GM23338 (cell line): Measurements from ENCODE around the gene TMEM209. TPM values are rescaled to one million over a fixed set of nuclear protein-coding genes. Genes with fewer than 3 reads are reported as not detected.

Source experiments
- ATAC-seq: fragments of 200-7000 bp; cut with Tn5 transposase; 3 replicates; pipeline ENCODE4 v1.9.1; 2020
- DNase-seq: peaks from one replicate; pipeline ENCODE4 v3.0.0-alpha.2; 2015; ENCODE audit warnings: low spot score
- H2AFZ ChIP-seq: fragments of 200-600 bp; sonication (generic); 2 replicates; pipeline ENCODE4 v1.8.0; 2016; ENCODE audit warnings: antibody characterized with exemption, mild to moderate bottlenecking, moderate library complexity
- H3F3A ChIP-seq: fragments of 200-600 bp; sonication (generic); replicated peaks from 2 replicates; pipeline ENCODE4 v1.8.0; 2017; ENCODE audit warnings: antibody characterized with exemption, mixed run types, low read depth
- H3K27ac ChIP-seq: fragments of 200-600 bp; sonication (generic); 2 replicates; pipeline ENCODE4 v1.6.1; 2016; ENCODE audit warnings: low read depth
- H3K27me3 ChIP-seq: fragments of 200-600 bp; sonication (generic); 2 replicates; pipeline ENCODE4 v1.8.0; 2016; ENCODE audit warnings: mild to moderate bottlenecking, mixed run types, moderate library complexity; ENCODE audit not compliant: insufficient read depth
- H3K36me3 ChIP-seq: fragments of 200-600 bp; sonication (generic); 2 replicates; pipeline ENCODE4 v1.8.0; 2016; ENCODE audit warnings: mild to moderate bottlenecking; ENCODE audit not compliant: insufficient read depth
- H3K4me1 ChIP-seq: fragments of 200-600 bp; sonication (generic); 2 replicates; pipeline ENCODE4 v1.8.0; 2016; ENCODE audit warnings: mild to moderate bottlenecking, moderate library complexity; ENCODE audit not compliant: insufficient read depth
- H3K4me2 ChIP-seq: fragments of 200-600 bp; sonication (generic); 2 replicates; pipeline ENCODE4 v1.7.1; 2017; ENCODE audit warnings: mixed run types
- H3K4me3 ChIP-seq: fragments of 200-600 bp; sonication (generic); 2 replicates; pipeline ENCODE4 v1.6.1; 2016; ENCODE audit warnings: mixed run types
- H3K79me2 ChIP-seq: fragments of 200-600 bp; sonication (generic); replicated peaks from 2 replicates; pipeline ENCODE4 v1.8.0; 2017; ENCODE audit warnings: mild to moderate bottlenecking; ENCODE audit not compliant: insufficient read depth
- H3K9me2 ChIP-seq: fragments of 200-600 bp; sonication (generic); 2 replicates; pipeline ENCODE4 v1.8.0; 2017; ENCODE audit not compliant: insufficient read depth
- H4K20me1 ChIP-seq: fragments of 200-600 bp; sonication (generic); replicated peaks from 2 replicates; pipeline ENCODE4 v1.8.0; 2017; ENCODE audit warnings: mild to moderate bottlenecking; ENCODE audit not compliant: insufficient read depth
- H3K27ac Mint-ChIP-seq: 2 replicates; pipeline ENCODE4 v1.8.0; 2020; ENCODE audit warnings: inconsistent platforms, mild to moderate bottlenecking, moderate library complexity, mixed read lengths
- H3K27me3 Mint-ChIP-seq: 3 replicates; pipeline ENCODE4 v1.8.0; 2022; ENCODE audit warnings: low read depth, mild to moderate bottlenecking, moderate library complexity, mixed read lengths, inconsistent platforms; ENCODE audit not compliant: insufficient read depth, poor library complexity
- H3K36me3 Mint-ChIP-seq: 3 replicates; pipeline ENCODE4 v1.8.0; 2021; ENCODE audit warnings: low read depth, mild to moderate bottlenecking, inconsistent platforms, moderate library complexity, mixed read lengths
- H3K4me1 Mint-ChIP-seq: 3 replicates; pipeline ENCODE4 v1.8.0; 2020; ENCODE audit warnings: mild to moderate bottlenecking, inconsistent platforms, mixed read lengths
- H3K4me3 Mint-ChIP-seq: 3 replicates; pipeline ENCODE4 v1.8.0; 2021; ENCODE audit warnings: moderate library complexity, mild to moderate bottlenecking, inconsistent platforms, mixed read lengths
- H3K9me3 Mint-ChIP-seq: 3 replicates; pipeline ENCODE4 v1.8.0; 2020; ENCODE audit warnings: moderate library complexity, mild to moderate bottlenecking, inconsistent platforms, mixed read lengths
- CREB1 ChIP-seq: fragments of 250-450 bp; sonication (Bioruptor Pico); IDR thresholded peaks from 2 replicates; pipeline ENCODE4 v1.5.0; 2020; ENCODE audit warnings: low read depth, mild to moderate bottlenecking, moderate library complexity
- CTCF ChIP-seq, 2 experiments: fragments of 200-600 bp in 1 of 2; sonication (generic) in 1 of 2; conservative IDR thresholded peaks; 2 replicates each; pipeline versions ENCODE4 v1.5.1 to v1.6.1; 2016 to 2017; ENCODE audit warnings: antibody characterized with exemption in 2 of 2, low read depth in 2 of 2, mild to moderate bottlenecking in 2 of 2, moderate library complexity in 1 of 2
- ETS1 ChIP-seq: IDR thresholded peaks from 2 replicates; pipeline ENCODE4 v1.6.1; 2016; ENCODE audit warnings: antibody characterized with exemption
- EZH2 ChIP-seq: fragments of 200-600 bp; sonication (generic); IDR thresholded peaks from one replicate; pipeline ENCODE4 v1.8.0; 2017; ENCODE audit warnings: antibody characterized with exemption, mild to moderate bottlenecking, low read depth; ENCODE audit not compliant: unreplicated experiment
- EZH2phosphoT487 ChIP-seq: fragments of 200-600 bp; sonication (generic); IDR thresholded peaks from one replicate; pipeline ENCODE4 v1.8.1; 2018; ENCODE audit warnings: antibody characterized with exemption; ENCODE audit not compliant: unreplicated experiment
- JUNB ChIP-seq: IDR thresholded peaks from one replicate; pipeline ENCODE4 v1.6.1; 2016; ENCODE audit warnings: antibody characterized with exemption; ENCODE audit not compliant: unreplicated experiment
- NANOG ChIP-seq: IDR thresholded peaks from 2 replicates; pipeline ENCODE4 v1.6.1; 2016; ENCODE audit warnings: antibody characterized with exemption, borderline replicate concordance
- POLR2AphosphoS5 ChIP-seq: IDR thresholded peaks from 2 replicates; pipeline ENCODE4 v1.6.1; 2016; ENCODE audit warnings: antibody characterized with exemption, low read depth
- REST ChIP-seq: IDR thresholded peaks from one replicate; pipeline ENCODE4 v1.6.1; 2018; ENCODE audit warnings: antibody characterized with exemption; ENCODE audit not compliant: unreplicated experiment
- STAT1 ChIP-seq: IDR thresholded peaks from one replicate; pipeline ENCODE4 v1.6.1; 2016; ENCODE audit warnings: antibody characterized with exemption; ENCODE audit not compliant: unreplicated experiment
- ZNF114 ChIP-seq: fragments of 250-450 bp; sonication (Bioruptor Pico); IDR thresholded peaks from 2 replicates; pipeline ENCODE4 v1.5.0; 2020; ENCODE audit warnings: mild to moderate bottlenecking, moderate library complexity
- ZNF331 ChIP-seq: fragments of 250-450 bp; sonication (Bioruptor Pico); IDR thresholded peaks from 2 replicates; pipeline ENCODE4 v1.5.0; 2020; ENCODE audit warnings: low read depth, mild to moderate bottlenecking, moderate library complexity
- ZNF462 ChIP-seq: fragments of 250-450 bp; sonication (Bioruptor Pico); IDR thresholded peaks from 2 replicates; pipeline ENCODE4 v1.5.0; 2020; ENCODE audit warnings: mild to moderate bottlenecking, moderate library complexity
- polyA plus RNA-seq: library from polyadenylated mRNA; unstranded; fragments of >200 nt; fragmentation: Nextera tagmentation; extraction: Ambion mirVana; gene quantifications from 2 replicates; pipeline ENCODE4 v1.2.1, GENCODE V29; 2016
- total RNA-seq: library from RNA; depleted of rRNA; stranded (reverse); fragments of >200 nt; shearing (Covaris generic); gene quantifications from 2 replicates; pipeline ENCODE4 v1.2.3, GENCODE V29; 2014

Gene TMEM209
- total and polyA plus RNA-seq, 2 experiments from 2014 or later = 18.6 to 26.2 TPM

- TF ChIP-seq EZH2phosphoT487 = no peak
- no peak for TF ChIP-seq EZH2
- TF ChIP-seq ZNF462 = no peak
- TF ChIP-seq ETS1 = no peak
- no peak for TF ChIP-seq CTCF (conservative IDR thresholded peaks at IDR 0.05; ENCODE audit: low read depth in 2 of 2)
- TF ChIP-seq NANOG = no peak
- TF ChIP-seq ZNF331 (CRISPR knock-in tag) = no peak
- no peak for TF ChIP-seq STAT1
- no peak for TF ChIP-seq ZNF114 (CRISPR knock-in tag)
- no peak for TF ChIP-seq REST
- no peak for TF ChIP-seq CREB1 (CRISPR knock-in tag)
- TF ChIP-seq JUNB = no peak
- TF ChIP-seq POLR2AphosphoS5 = no peak
- DNase-seq (no peak), ATAC-seq (no peak)
- 0 out of 2 replicates have a peak, but pooled peaks cover 2% of the 10 kb centered on the region for H3F3A ChIP-seq
- peaks cover 10% of the 10 kb centered on the region for H3K27me3 Mint-ChIP-seq
- no peaks in the 10 kb centered on the region for H3K36me3 ChIP-seq
- H3K4me1 Mint-ChIP-seq = no peaks in the 10 kb centered on the region
- H3K9me3 Mint-ChIP-seq = peaks cover 14% of the 10 kb centered on the region
- no peaks in the 10 kb centered on the region for H3K79me2 ChIP-seq
- H3K27me3 ChIP-seq = no peaks in the 10 kb centered on the region
- H3K36me3 Mint-ChIP-seq = peaks cover 42% of the 10 kb centered on the region
- H3K4me1 ChIP-seq = no peaks in the 10 kb centered on the region
- no peak overlapping the region for H3K27ac ChIP-seq
- H3K9me2 ChIP-seq = no peaks in the 10 kb centered on the region
- no peak overlapping the region for H3K4me3 Mint-ChIP-seq
- no peak overlapping the region for H3K4me3 ChIP-seq
- no peak overlapping the region for H3K4me2 ChIP-seq
- H3K27ac Mint-ChIP-seq = no peak overlapping the region
- no peaks in the 10 kb centered on the region for H4K20me1 ChIP-seq
- H2AFZ ChIP-seq = no peak overlapping the region
Measured at GRCh38 chr7:130156140-130156539, 49.1 kb downstream of the TMEM209 start.
